H1 (cell line): ENCODE data around the gene MARCHF9. TPM values are rescaled to one million over a fixed set of nuclear protein-coding genes. Genes with fewer than 3 reads are reported as not detected.

Experiments
- CTBP2 ChIP-seq: IDR thresholded peaks from 2 replicates; pipeline ENCODE4 v1.7.0; 2011; ENCODE audit warnings: borderline replicate concordance, mild to moderate bottlenecking, moderate library complexity, mixed read lengths, low read length; ENCODE audit not compliant: insufficient read depth, insufficient read length
- CTCF ChIP-seq, 3 experiments: IDR thresholded peaks; 1 replicate in 2 of 3; 2 replicates in 1 of 3; pipeline versions ENCODE4 v1.5.1 to v1.6.1; 2011; ENCODE audit warnings: low read length in 3 of 3, mild to moderate bottlenecking in 3 of 3, inconsistent platforms in 2 of 3, low read depth in 1 of 3, moderate library complexity in 1 of 3; ENCODE audit not compliant: insufficient read depth in 1 of 3; ENCODE audit errors: control extremely low read depth in 1 of 3
- SIX5 ChIP-seq: IDR thresholded peaks from 2 replicates; pipeline ENCODE4 v1.6.1; 2011; ENCODE audit warnings: mild to moderate bottlenecking, low read depth, low read length
- SP1 ChIP-seq: IDR thresholded peaks from 2 replicates; pipeline ENCODE4 v1.6.1; 2011; ENCODE audit warnings: low read depth, low read length
- polyA plus RNA-seq, 7 experiments: library from polyadenylated mRNA; depleted of rRNA in 3 of 7; stranded (reverse) in 5 of 7; unstranded in 2 of 7; fragments of >200 nt in 5 of 7; fragments of 200-250 nt in 2 of 7; gene quantifications; 1 replicate in 5 of 7; 2 replicates in 1 of 7; 4 replicates in 1 of 7; pipeline versions ENCODE4 v1.2.1 to v1.2.3, GENCODE V29; 2011 to 2013; ENCODE audit warnings: missing spikeins in 2 of 7, mixed read lengths in 2 of 7
- total RNA-seq: library from RNA; stranded (reverse); fragmentation: NEBNext Ultra II Directional; extraction: Animal tissue kit (Norgen Biotek cat#: 25700); gene quantifications from 2 replicates; pipeline ENCODE4 v1.2.1, GENCODE V29; 2021

MARCHF9 gene
- total and polyA plus RNA-seq, 2 of the 8 experiments (the other 6 are each of a cell fraction or from before 2014, with no cell fraction given): 6.4 to 7.8 TPM

- TF ChIP-seq CTCF (IDR thresholded peaks at IDR 0.05; ENCODE audit: control extremely low read depth in 1 of 3, insufficient read depth in 1 of 3, low read depth in 1 of 3, low read length in 3 of 3) (no peak), SIX5 (no peak), SP1 (no peak), CTBP2 (no peak)
Measured at GRCh38 chr12:57780284-57780897, 25.5 kb downstream of the MARCHF9 start (continued).
